ENCODE results near the gene PIGBOS1.

The PIGBOS1 gene

GRCh38 chr15:55357774-55358173, 38.9 kb upstream of the PIGBOS1 start:
- no peak overlapping the region for H3K4me3 ChIP-seq (ENCODE audit: low read depth, low read length)
- no peak for DNase-seq (ENCODE audit: low read depth)
- TF ChIP-seq CTCF (IDR thresholded peaks at IDR 0.05; ENCODE audit: insufficient read depth, low read depth, low read length, missing control alignments): no peak

DNA sequence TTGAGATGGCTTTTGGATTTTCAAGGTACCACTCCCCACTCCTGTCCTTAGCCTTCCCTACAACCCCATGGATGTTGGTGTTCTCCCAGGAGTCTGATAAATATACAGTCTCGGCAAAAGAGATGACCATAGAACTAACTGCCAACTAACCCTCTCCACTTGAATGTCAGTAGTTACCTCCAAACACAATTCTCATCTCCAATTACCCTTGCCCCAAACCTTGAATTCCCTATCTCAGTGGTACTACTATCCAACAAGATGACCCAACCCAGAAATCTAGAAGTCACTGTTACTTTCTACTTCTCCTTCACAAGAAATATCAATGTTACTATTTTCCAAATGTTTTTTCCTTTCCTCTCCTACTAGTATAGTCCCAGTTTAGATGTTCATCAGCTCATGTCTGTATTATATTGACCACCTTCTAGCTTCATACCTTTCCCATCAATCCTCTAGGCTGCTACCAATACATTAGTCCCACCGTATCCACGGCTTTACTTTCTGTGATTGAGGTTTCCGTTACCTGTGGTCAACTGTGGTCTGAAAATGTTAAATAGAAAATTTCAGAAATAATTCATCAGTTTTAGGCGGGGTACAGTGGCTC, 38.2 kb upstream of the PIGBOS1 start:
- TF ChIP-seq CTCF (IDR thresholded peaks at IDR 0.05; ENCODE audit: insufficient read depth, low read depth, low read length, missing control alignments): no peak
- no peak for DNase-seq (ENCODE audit: low read depth)
- H3K4me3 ChIP-seq (ENCODE audit: low read depth, low read length): no peak overlapping the region

GRCh38 chr15:55353025-55353424, 34.1 kb upstream of the PIGBOS1 start:
- no peak for TF ChIP-seq CTCF (IDR thresholded peaks at IDR 0.05; ENCODE audit: insufficient read depth, low read depth, low read length, missing control alignments)
- DNase-seq (ENCODE audit: low read depth): no peak
- H3K4me3 ChIP-seq (ENCODE audit: low read depth, low read length): no peak overlapping the region

DNA sequence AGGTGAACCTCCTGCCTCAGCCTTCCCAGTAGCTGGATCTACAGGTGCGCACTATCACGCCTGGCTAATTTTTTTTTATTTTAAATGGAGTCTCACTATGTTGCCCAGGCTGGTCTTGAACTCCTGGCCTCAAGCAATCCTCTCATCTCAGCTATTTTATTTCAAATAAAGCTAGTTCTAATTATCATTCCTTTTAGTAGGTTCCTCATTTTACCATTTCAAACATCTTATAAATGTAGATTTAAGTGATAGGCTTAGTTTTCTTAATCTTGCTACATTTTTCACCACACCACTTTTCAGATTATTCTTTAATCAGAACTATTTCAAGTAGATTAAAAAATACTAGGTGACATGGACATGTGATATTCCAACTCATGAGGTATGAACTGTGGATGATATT, 30.4 kb upstream of the PIGBOS1 start:
- no peak for DNase-seq (ENCODE audit: low read depth)
- H3K4me3 ChIP-seq (ENCODE audit: low read depth, low read length): no peak overlapping the region
- TF ChIP-seq CTCF (IDR thresholded peaks at IDR 0.05; ENCODE audit: insufficient read depth, low read depth, low read length, missing control alignments): no peak

- no peak for TF ChIP-seq CTCF (IDR thresholded peaks at IDR 0.05; ENCODE audit: insufficient read depth, low read depth, low read length, missing control alignments)
- no peak overlapping the region for H3K4me3 ChIP-seq (ENCODE audit: low read depth, low read length)
- no peak for DNase-seq (ENCODE audit: low read depth)
These were observed 29.4 kb upstream of the PIGBOS1 start for GRCh38 chr15:55348281-55348778.

DNA sequence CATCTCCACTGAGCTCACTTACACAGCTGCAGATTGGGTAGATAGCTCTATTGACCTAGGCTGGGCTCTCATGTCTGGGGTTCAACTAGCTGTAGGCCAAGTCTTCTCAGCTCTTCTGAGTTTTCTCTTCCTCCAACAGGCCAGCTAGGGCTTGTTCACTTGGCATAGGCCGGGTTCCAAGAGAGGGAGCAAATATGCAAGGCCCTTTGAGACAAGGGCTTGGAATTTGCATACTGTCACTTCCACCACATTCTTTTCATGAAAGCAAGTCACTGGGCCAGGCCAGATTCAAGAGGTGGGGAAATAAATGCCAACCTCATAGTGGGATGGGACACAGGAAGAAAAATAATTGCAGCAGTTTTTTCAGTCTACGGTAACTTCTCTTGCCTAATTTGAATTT, 25.3 kb upstream of the PIGBOS1 start:
- peak; percentile 3 for DNase-seq (ENCODE audit: low read depth)
- no peak overlapping the region for H3K4me3 ChIP-seq (ENCODE audit: low read depth, low read length)
- TF ChIP-seq CTCF (IDR thresholded peaks at IDR 0.05; ENCODE audit: insufficient read depth, low read depth, low read length, missing control alignments): no peak

- TF ChIP-seq CTCF (IDR thresholded peaks at IDR 0.05; ENCODE audit: insufficient read depth, low read depth, low read length, missing control alignments): no peak
- H3K4me3 ChIP-seq (ENCODE audit: low read depth, low read length): no peak overlapping the region
- DNase-seq (ENCODE audit: low read depth): no peak
These were observed 24.2 kb upstream of the PIGBOS1 start for GRCh38 chr15:55343168-55343567.
